Adrenal gland (tissue), 5 donors: ENCODE data around the gene TCEA3.

Experiments used
- CTCF ChIP-seq, 6 experiments: fragments of 450-650 bp in 4 of 6; fragments of 200-600 bp in 2 of 6; sonication (generic) in 1 of 6; IDR thresholded peaks; 1 replicate in 5 of 6; 2 replicates in 1 of 6; pipeline versions ENCODE4 v1.5.1 to v1.8.0; 2016 to 2021; ENCODE audit warnings: antibody characterized with exemption in 6 of 6, mild to moderate bottlenecking in 2 of 6, moderate library complexity in 1 of 6
- POLR2A ChIP-seq, 2 donors: fragments of 450-650 bp; IDR thresholded peaks; one replicate each; pipeline ENCODE4 v1.6.1; 2017; ENCODE audit warnings: antibody characterized with exemption in 2 of 2, mild to moderate bottlenecking in 2 of 2, moderate library complexity in 1 of 2
- donor health status: DM: no; HTN: no; CAD: no.

- TF ChIP-seq POLR2A (IDR thresholded peaks at IDR 0.05) (no peak), CTCF (IDR thresholded peaks at IDR 0.05) (peak in 1 of 6 experiments; percentile 4)
Measured at GRCh38 chr1:23402286-23403037, 22.1 kb downstream of the TCEA3 start.
